Tibial artery (tissue), 4 donors: ENCODE results near the gene ID4.

Experiments used
- DNase-seq, 2 donors: peaks; one replicate each; pipeline ENCODE4 v3.0.0-alpha.2; 2019
- H3K27ac ChIP-seq, 2 donors: fragments of 200-600 bp; sonication (generic) in 1 of 2; 1 replicate in 1 of 2; 2 replicates in 1 of 2; pipeline ENCODE4 v1.5.1; 2018 to 2019; ENCODE audit warnings: mild to moderate bottlenecking in 1 of 2
- H3K27me3 ChIP-seq, 2 donors: fragments of 200-600 bp; sonication (generic) in 1 of 2; one replicate each; pipeline versions ENCODE4 v1.5.1 to v1.6.0; 2016 to 2019
- H3K36me3 ChIP-seq, 3 donors: fragments of 200-600 bp; sonication (generic) in 2 of 3; one replicate each; pipeline ENCODE4 v1.5.1; 2016 to 2019; ENCODE audit warnings: mild to moderate bottlenecking in 2 of 3
- H3K4me1 ChIP-seq, 4 donors: fragments of 200-600 bp; sonication (generic) in 2 of 4; 1 replicate in 3 of 4; 2 replicates in 1 of 4; pipeline ENCODE4 v1.5.1; 2016 to 2019
- H3K4me3 ChIP-seq, 2 donors: fragments of 200-600 bp; sonication (generic) in 1 of 2; 1 replicate in 1 of 2; 2 replicates in 1 of 2; pipeline ENCODE4 v1.5.1; 2018 to 2019; ENCODE audit warnings: mild to moderate bottlenecking in 2 of 2
- H3K9me3 ChIP-seq, 3 donors: fragments of 200-600 bp; sonication (generic) in 1 of 3; one replicate each; pipeline ENCODE4 v1.5.1; 2016 to 2019
- CTCF ChIP-seq, 2 experiments: fragments of 200-600 bp in 1 of 2; fragments of 450-650 bp in 1 of 2; IDR thresholded peaks; one replicate each; pipeline ENCODE4 v1.5.1; 2017 to 2019; ENCODE audit warnings: antibody characterized with exemption in 2 of 2, mild to moderate bottlenecking in 1 of 2, moderate library complexity in 1 of 2
- intact Hi-C: fragments of 100-400 bp; cut with DNase I; formaldehyde crosslinking; loops from one replicate; pipeline ENCODE4 v1.15.0; 2023; ENCODE audit warnings: low total_unique reads

The ID4 gene

GRCh38 chr6:19880066-19880465, 42.9 kb downstream of the ID4 start:
- TF ChIP-seq CTCF (IDR thresholded peaks at IDR 0.05), result no peak
- no peak overlapping the region for H3K27ac ChIP-seq
- H3K4me1 ChIP-seq, result no peaks in the 10 kb centered on the region
- no peaks in the 10 kb centered on the region for H3K9me3 ChIP-seq
- H3K27me3 ChIP-seq, result no peaks in the 10 kb centered on the region
- H3K36me3 ChIP-seq, result no peaks in the 10 kb centered on the region
- intact Hi-C loops, result no loop called here
- DNase-seq, result no peak
- H3K4me3 ChIP-seq, result no peak overlapping the region

GRCh38 chr6:19891451-19891850, 54.3 kb downstream of the ID4 start:
- peaks cover 0 to 3% (median 0%) of the 10 kb centered on the region in 4 donors for H3K4me1 ChIP-seq
- no peak overlapping the region for H3K4me3 ChIP-seq
- H3K36me3 ChIP-seq, result no peaks in the 10 kb centered on the region
- H3K27me3 ChIP-seq, result no peaks in the 10 kb centered on the region
- no peak overlapping the region for H3K27ac ChIP-seq
- DNase-seq, result no peak
- TF ChIP-seq CTCF (IDR thresholded peaks at IDR 0.05), result no peak
- H3K9me3 ChIP-seq, result no peaks in the 10 kb centered on the region
- intact Hi-C loops, result no loop called here
